Neural progenitor cell (in vitro differentiated cells): ENCODE measurements around the gene HTT-AS. TPM values are rescaled to one million over a fixed set of nuclear protein-coding genes. Genes with fewer than 3 reads are reported as not detected.

ENCODE experiments used
- DNase-seq: peaks from one replicate; pipeline ENCODE4 v3.0.0-alpha.2; 2016; ENCODE audit warnings: low spot score
- H2AFZ ChIP-seq: fragments of 200-600 bp; sonication (generic); replicated peaks from 2 replicates; pipeline ENCODE4 v1.6.1; 2016; ENCODE audit warnings: antibody characterized with exemption
- H3F3A ChIP-seq: fragments of 200-600 bp; sonication (generic); 2 replicates; pipeline ENCODE4 v1.6.1; 2016; ENCODE audit warnings: antibody characterized with exemption, low read depth
- H3K27ac ChIP-seq: fragments of 200-600 bp; sonication (generic); 2 replicates; pipeline ENCODE4 v1.5.1; 2016; ENCODE audit warnings: mild to moderate bottlenecking
- H3K27me3 ChIP-seq: fragments of 200-600 bp; sonication (generic); 2 replicates; pipeline ENCODE4 v1.6.1; 2016; ENCODE audit warnings: mild to moderate bottlenecking, moderate library complexity
- H3K36me3 ChIP-seq: fragments of 200-600 bp; sonication (generic); 2 replicates; pipeline ENCODE4 v1.5.1; 2016
- H3K4me1 ChIP-seq: fragments of 200-600 bp; sonication (generic); 2 replicates; pipeline ENCODE4 v1.6.1; 2016; ENCODE audit warnings: mixed run types
- H3K4me2 ChIP-seq: fragments of 200-600 bp; sonication (generic); 2 replicates; pipeline ENCODE4 v1.6.1; 2016
- H3K4me3 ChIP-seq: fragments of 200-600 bp; sonication (generic); 2 replicates; pipeline ENCODE4 v1.5.1; 2016
- H3K79me2 ChIP-seq: fragments of 200-600 bp; sonication (generic); 2 replicates; pipeline ENCODE4 v1.6.1; 2016; ENCODE audit warnings: low read depth
- H3K9ac ChIP-seq: fragments of 200-600 bp; sonication (generic); 2 replicates; pipeline ENCODE4 v1.6.1; 2016
- H3K9me3 ChIP-seq: fragments of 200-600 bp; sonication (generic); 2 replicates; pipeline ENCODE4 v1.5.1; 2016; ENCODE audit warnings: low read depth
- H4K20me1 ChIP-seq: fragments of 200-600 bp; sonication (generic); 2 replicates; pipeline ENCODE4 v1.6.1; 2016; ENCODE audit warnings: low read depth
- H3K27ac Mint-ChIP-seq: 3 replicates; pipeline ENCODE4 v1.8.0; 2021; ENCODE audit warnings: mixed read lengths
- H3K27me3 Mint-ChIP-seq: 2 replicates; pipeline ENCODE4 v1.8.0; 2022; ENCODE audit warnings: low read depth, mild to moderate bottlenecking, inconsistent platforms, moderate library complexity, mixed read lengths; ENCODE audit not compliant: insufficient read depth
- H3K36me3 Mint-ChIP-seq: 3 replicates; pipeline ENCODE4 v1.8.0; 2021; ENCODE audit warnings: mixed read lengths
- H3K4me1 Mint-ChIP-seq: 3 replicates; pipeline ENCODE4 v1.8.0; 2021; ENCODE audit warnings: mixed read lengths
- H3K4me3 Mint-ChIP-seq: 3 replicates; pipeline ENCODE4 v1.8.0; 2021; ENCODE audit warnings: mild to moderate bottlenecking, moderate library complexity, mixed read lengths
- H3K9me3 Mint-ChIP-seq: 3 replicates; pipeline ENCODE4 v1.8.0; 2020; ENCODE audit warnings: mixed read lengths
- CTCF ChIP-seq: fragments of 200-600 bp; sonication (generic); IDR thresholded peaks from 2 replicates; pipeline ENCODE4 v1.5.1; 2017; ENCODE audit warnings: antibody characterized with exemption, mild to moderate bottlenecking
- EZH2 ChIP-seq: fragments of 200-600 bp; sonication (generic); IDR thresholded peaks from 2 replicates; pipeline ENCODE4 v1.6.1; 2017; ENCODE audit warnings: antibody characterized with exemption, mild to moderate bottlenecking, moderate library complexity
- EZH2phosphoT487 ChIP-seq: fragments of 200-600 bp; sonication (generic); IDR thresholded peaks from 2 replicates; pipeline ENCODE4 v1.6.1; 2017; ENCODE audit warnings: antibody characterized with exemption
- total RNA-seq: library from RNA; depleted of rRNA; stranded (reverse); fragments of >200 nt; gene quantifications from 2 replicates; pipeline ENCODE4 v1.2.3, GENCODE V29; 2015; ENCODE audit warnings: low replicate concordance

Gene HTT-AS
- total RNA-seq, 1 donor from 2014 or later: not detected

DNA sequence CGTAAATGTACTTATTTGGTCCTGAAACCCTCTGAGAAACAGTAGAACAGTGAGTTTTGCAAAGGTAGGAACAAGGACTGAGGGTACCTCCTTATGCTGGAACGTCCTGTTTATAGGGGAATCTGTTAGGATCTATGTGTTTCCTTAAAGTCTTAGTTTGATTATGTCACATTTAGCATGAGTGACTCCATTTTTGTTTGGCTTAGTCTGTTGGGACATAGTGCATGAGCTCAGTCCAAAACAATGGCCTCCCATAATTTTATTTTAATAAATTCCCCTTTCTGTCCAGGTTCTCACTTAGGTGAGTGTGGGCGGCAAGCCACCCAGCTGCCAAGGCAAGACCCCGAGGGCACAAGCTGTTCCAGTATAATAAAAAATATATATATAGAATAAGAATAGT is 27.7 kb downstream of the HTT-AS start:
- peaks cover 1% of the 10 kb centered on the region for H3K9me3 Mint-ChIP-seq
- no peak overlapping the region for H3K27ac Mint-ChIP-seq
- DNase-seq: no peak
- H2AFZ ChIP-seq: no peak overlapping the region
- H3K27me3 Mint-ChIP-seq: peaks cover 4% of the 10 kb centered on the region
- TF ChIP-seq CTCF (no peak), EZH2 (no peak), EZH2phosphoT487 (no peak)
- H4K20me1 ChIP-seq: no peaks in the 10 kb centered on the region
- no peak overlapping the region for H3K4me2 ChIP-seq
- no peaks in the 10 kb centered on the region for H3K9me3 ChIP-seq
- H3K79me2 ChIP-seq: no peaks in the 10 kb centered on the region
- H3K27ac ChIP-seq: no peak overlapping the region
- no peak overlapping the region for H3K4me3 Mint-ChIP-seq
- H3K4me1 Mint-ChIP-seq: no peaks in the 10 kb centered on the region
- H3K27me3 ChIP-seq: no peaks in the 10 kb centered on the region
- H3F3A ChIP-seq: no peaks in the 10 kb centered on the region
- H3K4me3 ChIP-seq: no peak overlapping the region
- no peaks in the 10 kb centered on the region for H3K36me3 Mint-ChIP-seq
- H3K4me1 ChIP-seq: no peaks in the 10 kb centered on the region
- H3K36me3 ChIP-seq: no peaks in the 10 kb centered on the region
- H3K9ac ChIP-seq: no peak overlapping the region

DNA sequence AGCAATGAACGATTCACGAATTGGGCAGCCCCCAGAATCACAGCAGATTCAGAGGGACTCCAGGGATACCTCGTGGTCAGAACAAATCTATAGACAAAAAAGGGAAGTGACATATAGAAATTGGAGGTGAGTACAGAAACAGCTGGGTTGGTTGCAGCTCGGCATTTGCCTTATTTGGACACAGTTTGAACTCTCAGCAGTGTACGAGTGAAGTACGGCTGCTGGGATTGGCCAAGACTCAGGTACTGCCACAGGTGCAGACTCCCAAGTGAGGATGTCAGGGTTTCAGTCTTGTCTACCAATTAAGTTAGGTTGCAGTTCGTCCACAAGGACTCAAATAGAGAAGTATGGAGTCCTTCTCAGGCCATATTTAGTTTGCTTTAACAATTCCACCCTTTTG is 28.2 kb downstream of the HTT-AS start:
- Histone ChIP-seq H3K4me3 (no peak overlapping the region), H3K36me3 (no peaks in the 10 kb centered on the region), H3K4me1 (no peaks in the 10 kb centered on the region), H3K79me2 (no peaks in the 10 kb centered on the region), H3K27me3 (no peaks in the 10 kb centered on the region), H3K27ac (no peak overlapping the region), H3K4me2 (no peak overlapping the region), H2AFZ (no peak overlapping the region), H3K9me3 (no peaks in the 10 kb centered on the region), H3F3A (no peaks in the 10 kb centered on the region), H3K9ac (no peak overlapping the region), H4K20me1 (no peaks in the 10 kb centered on the region)
- Mint-ChIP-seq H3K4me3 (no peak overlapping the region), H3K27me3 (peaks cover 4% of the 10 kb centered on the region), H3K27ac (no peak overlapping the region), H3K9me3 (no peaks in the 10 kb centered on the region), H3K4me1 (no peaks in the 10 kb centered on the region), H3K36me3 (no peaks in the 10 kb centered on the region)
- no peak for TF ChIP-seq EZH2phosphoT487
- no peak for DNase-seq

- H3K9me3 Mint-ChIP-seq: no peaks in the 10 kb centered on the region
Observed at GRCh38 chr4:3044870-3045819, 29.2 kb downstream of the HTT-AS start.

More at GRCh38 chr4:3044870-3045819, 29.2 kb downstream of the HTT-AS start:
- no peak for DNase-seq
- Histone ChIP-seq H3K27me3 (no peaks in the 10 kb centered on the region), H3F3A (no peaks in the 10 kb centered on the region), H3K9ac (no peak overlapping the region), H3K4me1 (no peaks in the 10 kb centered on the region), H3K4me2 (no peak overlapping the region), H3K9me3 (no peaks in the 10 kb centered on the region), H3K79me2 (no peaks in the 10 kb centered on the region), H3K4me3 (no peak overlapping the region), H3K27ac (no peak overlapping the region), H2AFZ (no peak overlapping the region), H4K20me1 (no peaks in the 10 kb centered on the region), H3K36me3 (no peaks in the 10 kb centered on the region)
- TF ChIP-seq EZH2: no peak
- no peak for TF ChIP-seq CTCF
- no peak for TF ChIP-seq EZH2phosphoT487
- no peak overlapping the region for H3K4me3 Mint-ChIP-seq
- peaks cover 4% of the 10 kb centered on the region for H3K27me3 Mint-ChIP-seq
- H3K36me3 Mint-ChIP-seq: no peaks in the 10 kb centered on the region
- no peaks in the 10 kb centered on the region for H3K4me1 Mint-ChIP-seq
- no peak overlapping the region for H3K27ac Mint-ChIP-seq
